Measurements from ENCODE around the gene UNC13C. TPM values are rescaled to one million over a fixed set of nuclear protein-coding genes. Genes with fewer than 3 reads are reported as not detected.

UNC13C gene
- total RNA-seq, 1 experiment from 2014 or later, result 0.05 TPM

- no peak for DNase-seq (ENCODE audit: low read depth)
Observed at GRCh38 chr15:54109014-54109413, 130.8 kb downstream of the UNC13C start.

- no peak for DNase-seq (ENCODE audit: low read depth)
Observed at GRCh38 chr15:54119051-54119450, 140.8 kb downstream of the UNC13C start.

- no peak for DNase-seq (ENCODE audit: low read depth)
Observed at GRCh38 chr15:54120949-54121463, 142.8 kb downstream of the UNC13C start.

GRCh38 chr15:54127574-54127973 is 149.3 kb downstream of the UNC13C start:
- no peak for DNase-seq (ENCODE audit: low read depth)

GRCh38 chr15:54131410-54131809 is 153.2 kb downstream of the UNC13C start:
- peak; percentile 1 for DNase-seq (ENCODE audit: low read depth)

GRCh38 chr15:54149115-54149531 is 170.9 kb downstream of the UNC13C start:
- peak; percentile 1 for DNase-seq (ENCODE audit: low read depth)

- DNase-seq (ENCODE audit: low read depth), result peak; percentile 58
Observed at GRCh38 chr15:54150255-54150654, 172.0 kb downstream of the UNC13C start.

GRCh38 chr15:54159012-54159411 is 180.8 kb downstream of the UNC13C start:
- peak; percentile 1 for DNase-seq (ENCODE audit: low read depth)

- no peak for DNase-seq (ENCODE audit: low read depth)
Observed at GRCh38 chr15:54187325-54187724, 209.1 kb downstream of the UNC13C start.

- DNase-seq (ENCODE audit: low read depth), result no peak
Observed at GRCh38 chr15:54197995-54198394, 219.8 kb downstream of the UNC13C start.

GRCh38 chr15:54206586-54207321 is 228.5 kb downstream of the UNC13C start:
- DNase-seq (ENCODE audit: low read depth), result no peak

GRCh38 chr15:54208786-54209185 is 230.5 kb downstream of the UNC13C start:
- no peak for DNase-seq (ENCODE audit: low read depth)

- DNase-seq (ENCODE audit: low read depth), result no peak
Observed at GRCh38 chr15:54212635-54213034, 234.4 kb downstream of the UNC13C start.

GRCh38 chr15:54226455-54226854 is 248.2 kb downstream of the UNC13C start:
- DNase-seq (ENCODE audit: low read depth), result no peak

GRCh38 chr15:54227569-54227968 is 249.3 kb downstream of the UNC13C start:
- DNase-seq (ENCODE audit: low read depth), result no peak

GRCh38 chr15:54250326-54250725 is 272.1 kb downstream of the UNC13C start:
- no peak for DNase-seq (ENCODE audit: low read depth)

- DNase-seq (ENCODE audit: low read depth), result no peak
Observed at GRCh38 chr15:54256190-54256589, 277.9 kb downstream of the UNC13C start.

GRCh38 chr15:54273928-54274327 is 295.7 kb downstream of the UNC13C start:
- no peak for DNase-seq (ENCODE audit: low read depth)

GRCh38 chr15:54277834-54278233 is 299.6 kb downstream of the UNC13C start:
- DNase-seq (ENCODE audit: low read depth), result no peak

GRCh38 chr15:54280726-54281125 is 302.5 kb downstream of the UNC13C start:
- no peak for DNase-seq (ENCODE audit: low read depth)

GRCh38 chr15:54282228-54282836 is 304.1 kb downstream of the UNC13C start:
- DNase-seq (ENCODE audit: low read depth), result no peak

- no peak for DNase-seq (ENCODE audit: low read depth)
Observed at GRCh38 chr15:54288049-54288448, 309.8 kb downstream of the UNC13C start.

GRCh38 chr15:54289590-54290136 is 311.4 kb downstream of the UNC13C start:
- no peak for DNase-seq (ENCODE audit: low read depth)

All from M059J (cell line).